Effector CD4-positive, alpha-beta T cell (primary cell): Measurements from ENCODE around the gene GOLGA2.

Source experiments
- DNase-seq: peaks from one replicate; pipeline ENCODE4 v3.0.0-alpha.2; 2020

The GOLGA2 gene

DNA sequence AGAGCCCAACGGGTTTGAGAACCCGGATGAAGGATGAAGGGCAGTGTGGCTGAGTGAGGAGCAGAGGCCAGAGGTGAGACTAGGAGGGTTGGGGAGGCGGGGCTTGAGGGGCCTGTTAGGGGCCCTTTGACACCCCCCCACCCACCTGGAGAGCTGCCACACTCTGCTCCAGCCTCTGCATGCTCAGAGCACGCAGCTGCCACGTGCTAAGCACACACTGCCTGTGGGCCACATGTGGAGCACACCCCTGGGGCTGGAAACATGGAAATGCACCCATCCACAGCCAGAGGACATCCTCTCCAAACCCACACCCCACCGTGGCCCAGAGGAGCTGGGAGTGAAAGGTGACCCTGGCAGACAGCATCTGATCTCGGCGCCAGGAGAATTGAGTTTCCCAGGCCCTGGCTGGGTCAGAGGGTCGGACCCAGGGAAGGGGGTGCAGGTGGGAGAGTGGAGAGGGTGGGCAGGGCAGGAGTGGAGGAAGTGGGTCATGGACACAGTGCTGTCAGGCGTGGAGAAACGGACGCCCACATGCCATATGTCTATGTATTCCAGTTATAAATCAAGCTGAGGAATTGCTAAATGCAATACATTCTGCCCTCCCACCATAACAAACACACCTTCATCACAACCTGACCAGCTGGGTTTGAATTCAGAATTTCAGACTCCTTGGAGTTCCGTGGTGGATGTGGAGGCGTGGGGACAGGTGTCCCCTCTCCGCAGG, 66.7 kb downstream of the GOLGA2 start:
- DNase-seq: no peak

- no peak for DNase-seq
These were observed 67.4 kb downstream of the GOLGA2 start for GRCh38 chr9:128208386-128208785.

GRCh38 chr9:128206916-128207910, 68.6 kb downstream of the GOLGA2 start:
- DNase-seq: no peak

- DNase-seq: no peak
These were observed 69.3 kb downstream of the GOLGA2 start for GRCh38 chr9:128206484-128206883.
